Measurements from ENCODE around the gene OXSR1.

The OXSR1 gene

GRCh38 chr3:38151667-38152265 lies 13.6 kb upstream of the OXSR1 start:
- Histone ChIP-seq H3K4me3 (ENCODE audit: control insufficient read depth in 1 of 7, extremely low read depth in 1 of 7, insufficient read depth in 4 of 7, low read depth in 2 of 7, low read length in 6 of 7) (no peak overlapping the region), H3K9me3 (ENCODE audit: control extremely low read depth in 1 of 5, control insufficient read depth in 4 of 5, insufficient read depth in 2 of 5, low read depth in 1 of 5, low read length in 4 of 5) (no peaks in the 10 kb centered on the region), H3K27me3 (replicated peaks in 2 of 5; ENCODE audit: control insufficient read depth in 4 of 5, insufficient read depth in 5 of 5, low read length in 4 of 5) (no peaks in the 10 kb centered on the region), H3K27ac (ENCODE audit: insufficient read depth in 1 of 2, low read depth in 1 of 2, low read length in 2 of 2, poor library complexity in 1 of 2, severe bottlenecking in 2 of 2) (no peak overlapping the region), H3K4me1 (ENCODE audit: control extremely low read depth in 1 of 4, control insufficient read depth in 4 of 4, insufficient read depth in 4 of 4, low read length in 3 of 4) (peaks cover 9 to 49% (median 27%) of the 10 kb centered on the region in 4 experiments), H3K36me3 (ENCODE audit: control insufficient read depth in 4 of 4, insufficient read depth in 4 of 4, low read length in 3 of 4) (no peaks in the 10 kb centered on the region)
- WGBS (ENCODE audit: insufficient coverage): no CpG with 5 or more reads among the region's 3 CpGs
- ChIA-PET CTCF (interaction anchor here (3.5 kb wide), 1 partner anchor 11 kb away, joined by 13 read pairs; no protein-coding TSS in a partner anchor), POLR2A (interaction anchor here (3.0 kb wide), 1 partner anchor 13 kb away, joined by 9 read pairs; the partner anchor contains the start of gene OXSR1)
- DNase-seq: peak in 2 of 3 donors; percentile 48 to 66

- Histone ChIP-seq H3K27me3 (replicated peaks in 2 of 5; ENCODE audit: control insufficient read depth in 4 of 5, insufficient read depth in 5 of 5, low read length in 4 of 5) (no peaks in the 10 kb centered on the region), H3K4me1 (ENCODE audit: control extremely low read depth in 1 of 4, control insufficient read depth in 4 of 4, insufficient read depth in 4 of 4, low read length in 3 of 4) (peaks cover 9 to 46% (median 26%) of the 10 kb centered on the region in 4 experiments), H3K9me3 (ENCODE audit: control extremely low read depth in 1 of 5, control insufficient read depth in 4 of 5, insufficient read depth in 2 of 5, low read depth in 1 of 5, low read length in 4 of 5) (no peaks in the 10 kb centered on the region), H3K4me3 (ENCODE audit: control insufficient read depth in 1 of 7, extremely low read depth in 1 of 7, insufficient read depth in 4 of 7, low read depth in 2 of 7, low read length in 6 of 7) (no peak overlapping the region), H3K36me3 (ENCODE audit: control insufficient read depth in 4 of 4, insufficient read depth in 4 of 4, low read length in 3 of 4) (no peaks in the 10 kb centered on the region), H3K27ac (ENCODE audit: insufficient read depth in 1 of 2, low read depth in 1 of 2, low read length in 2 of 2, poor library complexity in 1 of 2, severe bottlenecking in 2 of 2) (no peak overlapping the region)
- POLR2A ChIA-PET: interaction anchor here (3.0 kb wide), 1 partner anchor 13 kb away, joined by 9 read pairs; the partner anchor contains the start of gene OXSR1
- 100% methylated on average over 2 of the region's 2 CpGs for WGBS (ENCODE audit: insufficient coverage)
- DNase-seq: no peak
- CTCF ChIA-PET: interaction anchor here (1.2 to 3.5 kb wide), 3 partner anchors 11 to 44 kb away, joined by 3 to 13 read pairs (median 4); partner anchors contain the start of gene OXSR1
Observed at GRCh38 chr3:38152609-38153008, 12.7 kb upstream of the OXSR1 start.

GRCh38 chr3:38153221-38153620 lies 12.1 kb upstream of the OXSR1 start:
- ChIA-PET CTCF (interaction anchor here (1.2 to 3.5 kb wide), 3 partner anchors 10 to 44 kb away, joined by 3 to 13 read pairs (median 4); partner anchors contain the start of gene OXSR1), POLR2A (interaction anchor here (3.0 kb wide), 1 partner anchor 12 kb away, joined by 9 read pairs; the partner anchor contains the start of gene OXSR1)
- H3K9me3 ChIP-seq (ENCODE audit: control extremely low read depth in 1 of 5, control insufficient read depth in 4 of 5, insufficient read depth in 2 of 5, low read depth in 1 of 5, low read length in 4 of 5): no peaks in the 10 kb centered on the region
- no peak overlapping the region for H3K27ac ChIP-seq (ENCODE audit: insufficient read depth in 1 of 2, low read depth in 1 of 2, low read length in 2 of 2, poor library complexity in 1 of 2, severe bottlenecking in 2 of 2)
- no peaks in the 10 kb centered on the region for H3K27me3 ChIP-seq (replicated peaks in 2 of 5; ENCODE audit: control insufficient read depth in 4 of 5, insufficient read depth in 5 of 5, low read length in 4 of 5)
- H3K36me3 ChIP-seq (ENCODE audit: control insufficient read depth in 4 of 4, insufficient read depth in 4 of 4, low read length in 3 of 4): no peaks in the 10 kb centered on the region
- H3K4me1 ChIP-seq (ENCODE audit: control extremely low read depth in 1 of 4, control insufficient read depth in 4 of 4, insufficient read depth in 4 of 4, low read length in 3 of 4): peaks cover 6 to 41% (median 21%) of the 10 kb centered on the region in 4 experiments
- no peak for DNase-seq
- H3K4me3 ChIP-seq (ENCODE audit: control insufficient read depth in 1 of 7, extremely low read depth in 1 of 7, insufficient read depth in 4 of 7, low read depth in 2 of 7, low read length in 6 of 7): no peak overlapping the region
- WGBS (ENCODE audit: insufficient coverage): 100% methylated on average over 1 of the region's 2 CpGs

GRCh38 chr3:38154033-38154494 lies 11.3 kb upstream of the OXSR1 start:
- no peak for DNase-seq
- Histone ChIP-seq H3K4me3 (ENCODE audit: control insufficient read depth in 1 of 7, extremely low read depth in 1 of 7, insufficient read depth in 4 of 7, low read depth in 2 of 7, low read length in 6 of 7) (no peak overlapping the region), H3K9me3 (ENCODE audit: control extremely low read depth in 1 of 5, control insufficient read depth in 4 of 5, insufficient read depth in 2 of 5, low read depth in 1 of 5, low read length in 4 of 5) (no peaks in the 10 kb centered on the region), H3K27me3 (replicated peaks in 2 of 5; ENCODE audit: control insufficient read depth in 4 of 5, insufficient read depth in 5 of 5, low read length in 4 of 5) (no peaks in the 10 kb centered on the region), H3K36me3 (ENCODE audit: control insufficient read depth in 4 of 4, insufficient read depth in 4 of 4, low read length in 3 of 4) (no peaks in the 10 kb centered on the region), H3K4me1 (ENCODE audit: control extremely low read depth in 1 of 4, control insufficient read depth in 4 of 4, insufficient read depth in 4 of 4, low read length in 3 of 4) (peaks cover 3 to 35% (median 17%) of the 10 kb centered on the region in 4 experiments), H3K27ac (ENCODE audit: insufficient read depth in 1 of 2, low read depth in 1 of 2, low read length in 2 of 2, poor library complexity in 1 of 2, severe bottlenecking in 2 of 2) (no peak overlapping the region)
- WGBS (ENCODE audit: insufficient coverage): 88% methylated on average over 2 of the region's 2 CpGs
- POLR2A ChIA-PET: interaction anchor here (1.2 to 3.0 kb wide), 2 partner anchors 11 to 15 kb away, joined by 3 to 9 read pairs; partner anchors contain the start of gene OXSR1
- CTCF ChIA-PET: interaction anchor here (1.2 to 3.5 kb wide), 3 partner anchors 9 to 36 kb away, joined by 3 to 13 read pairs (median 4); partner anchors contain the start of gene OXSR1

GRCh38 chr3:38154625-38155255 lies 10.6 kb upstream of the OXSR1 start:
- Histone ChIP-seq H3K27me3 (replicated peaks in 2 of 5; ENCODE audit: control insufficient read depth in 4 of 5, insufficient read depth in 5 of 5, low read length in 4 of 5) (no peaks in the 10 kb centered on the region), H3K4me3 (ENCODE audit: control insufficient read depth in 1 of 7, extremely low read depth in 1 of 7, insufficient read depth in 4 of 7, low read depth in 2 of 7, low read length in 6 of 7) (no peak overlapping the region), H3K27ac (ENCODE audit: insufficient read depth in 1 of 2, low read depth in 1 of 2, low read length in 2 of 2, poor library complexity in 1 of 2, severe bottlenecking in 2 of 2) (no peak overlapping the region), H3K9me3 (ENCODE audit: control extremely low read depth in 1 of 5, control insufficient read depth in 4 of 5, insufficient read depth in 2 of 5, low read depth in 1 of 5, low read length in 4 of 5) (no peaks in the 10 kb centered on the region), H3K4me1 (ENCODE audit: control extremely low read depth in 1 of 4, control insufficient read depth in 4 of 4, insufficient read depth in 4 of 4, low read length in 3 of 4) (peaks cover 0 to 29% (median 10%) of the 10 kb centered on the region in 4 experiments), H3K36me3 (ENCODE audit: control insufficient read depth in 4 of 4, insufficient read depth in 4 of 4, low read length in 3 of 4) (no peaks in the 10 kb centered on the region)
- ChIA-PET POLR2A (interaction anchor here (1.2 to 3.0 kb wide), 2 partner anchors 10 to 15 kb away, joined by 3 to 9 read pairs; partner anchors contain the start of gene OXSR1), CTCF (interaction anchor here (0.8 to 3.5 kb wide), 3 partner anchors 8 to 35 kb away, joined by 3 to 13 read pairs (median 3); partner anchors contain the start of gene OXSR1)
- WGBS (ENCODE audit: insufficient coverage): 88% methylated on average over 1 of the region's 2 CpGs
- no peak for DNase-seq

GRCh38 chr3:38155825-38156224 lies 9.5 kb upstream of the OXSR1 start:
- Histone ChIP-seq H3K4me3 (ENCODE audit: control insufficient read depth in 1 of 7, extremely low read depth in 1 of 7, insufficient read depth in 4 of 7, low read depth in 2 of 7, low read length in 6 of 7) (no peak overlapping the region), H3K27ac (ENCODE audit: insufficient read depth in 1 of 2, low read depth in 1 of 2, low read length in 2 of 2, poor library complexity in 1 of 2, severe bottlenecking in 2 of 2) (no peak overlapping the region), H3K9me3 (ENCODE audit: control extremely low read depth in 1 of 5, control insufficient read depth in 4 of 5, insufficient read depth in 2 of 5, low read depth in 1 of 5, low read length in 4 of 5) (no peaks in the 10 kb centered on the region), H3K27me3 (replicated peaks in 2 of 5; ENCODE audit: control insufficient read depth in 4 of 5, insufficient read depth in 5 of 5, low read length in 4 of 5) (no peaks in the 10 kb centered on the region), H3K36me3 (ENCODE audit: control insufficient read depth in 4 of 4, insufficient read depth in 4 of 4, low read length in 3 of 4) (no peaks in the 10 kb centered on the region), H3K4me1 (ENCODE audit: control extremely low read depth in 1 of 4, control insufficient read depth in 4 of 4, insufficient read depth in 4 of 4, low read length in 3 of 4) (peaks cover 0 to 20% (median 3%) of the 10 kb centered on the region in 4 experiments)
- POLR2A ChIA-PET: no interaction called here
- CTCF ChIA-PET: interaction anchor here (0.9 to 1.6 kb wide), 3 partner anchors 9 to 16 kb away, joined by 3 to 4 read pairs (median 3); partner anchors contain the start of gene OXSR1
- no CpG with 5 or more reads among the region's 2 CpGs for WGBS (ENCODE audit: insufficient coverage)
- DNase-seq: no peak
